GM12874 (cell line): ENCODE data around the gene CYP1A2.

Source experiments
- CTCF ChIP-seq: IDR thresholded peaks from 2 replicates; pipeline ENCODE4 v1.5.1; 2011; ENCODE audit warnings: low read depth, mild to moderate bottlenecking, control low read depth, low read length, moderate library complexity; ENCODE audit not compliant: insufficient read depth

Gene CYP1A2

DNA sequence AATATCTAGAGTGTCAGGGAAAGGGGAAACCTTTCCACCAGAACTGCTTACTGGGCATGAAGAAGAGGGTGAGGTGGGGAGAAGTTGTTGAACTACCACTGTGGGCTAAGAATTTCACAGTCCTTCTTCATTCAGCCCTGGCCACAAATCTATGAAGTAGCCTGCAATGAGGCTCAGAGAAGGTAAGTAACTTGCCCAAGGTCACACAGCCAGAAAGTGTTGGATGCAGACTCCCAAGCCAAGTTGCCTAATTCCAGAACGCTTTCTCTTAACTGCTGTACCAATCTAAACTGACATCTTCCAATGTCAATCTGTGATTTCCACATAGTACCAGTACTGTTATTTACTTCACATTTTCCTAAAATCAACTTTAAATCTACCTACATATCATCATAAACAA, 25.5 kb upstream of the CYP1A2 start:
- TF ChIP-seq CTCF: no peak

GRCh38 chr15:74723754-74724334, 24.8 kb upstream of the CYP1A2 start:
- TF ChIP-seq CTCF: no peak

DNA sequence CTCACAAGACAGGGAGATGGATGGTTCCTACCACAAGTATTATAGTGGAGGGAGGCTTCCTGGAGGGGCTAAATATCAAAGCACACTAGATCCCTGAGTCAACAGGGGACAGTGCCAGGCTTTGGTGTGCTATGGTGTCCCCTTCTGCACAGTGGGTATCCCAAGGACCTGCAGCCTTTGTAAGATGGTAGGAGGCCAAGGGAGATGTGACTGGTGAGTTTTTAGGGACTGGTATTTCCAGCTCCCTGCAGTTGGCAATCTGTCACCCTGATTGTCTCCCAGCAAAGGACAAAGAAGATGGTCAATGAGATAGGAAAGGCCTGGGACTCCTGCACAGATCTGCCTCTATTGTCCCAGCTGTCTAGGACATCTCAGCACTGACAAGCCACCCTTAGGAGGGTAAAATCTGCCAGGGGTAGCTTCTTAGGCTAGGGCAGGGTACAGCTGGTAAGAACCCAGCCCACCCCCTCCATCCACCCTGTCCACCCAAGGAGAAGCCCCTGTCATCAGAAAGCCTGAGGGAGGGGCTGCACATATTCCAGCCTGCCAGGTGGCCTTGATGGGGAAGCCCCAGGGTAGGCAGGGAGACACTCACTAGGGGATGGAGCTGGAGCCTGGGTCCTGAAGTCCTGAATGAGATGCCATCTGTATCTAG, 23.9 kb upstream of the CYP1A2 start:
- no peak for TF ChIP-seq CTCF

GRCh38 chr15:74725225-74725774, 23.3 kb upstream of the CYP1A2 start, which contains the start of gene CYP1A1:
Gene CYP1A1, minus strand, starts transcription at chr15:74725528. Its CDS starts 2,431 bp downstream, at chr15:74723097.
- no peak for TF ChIP-seq CTCF

DNA sequence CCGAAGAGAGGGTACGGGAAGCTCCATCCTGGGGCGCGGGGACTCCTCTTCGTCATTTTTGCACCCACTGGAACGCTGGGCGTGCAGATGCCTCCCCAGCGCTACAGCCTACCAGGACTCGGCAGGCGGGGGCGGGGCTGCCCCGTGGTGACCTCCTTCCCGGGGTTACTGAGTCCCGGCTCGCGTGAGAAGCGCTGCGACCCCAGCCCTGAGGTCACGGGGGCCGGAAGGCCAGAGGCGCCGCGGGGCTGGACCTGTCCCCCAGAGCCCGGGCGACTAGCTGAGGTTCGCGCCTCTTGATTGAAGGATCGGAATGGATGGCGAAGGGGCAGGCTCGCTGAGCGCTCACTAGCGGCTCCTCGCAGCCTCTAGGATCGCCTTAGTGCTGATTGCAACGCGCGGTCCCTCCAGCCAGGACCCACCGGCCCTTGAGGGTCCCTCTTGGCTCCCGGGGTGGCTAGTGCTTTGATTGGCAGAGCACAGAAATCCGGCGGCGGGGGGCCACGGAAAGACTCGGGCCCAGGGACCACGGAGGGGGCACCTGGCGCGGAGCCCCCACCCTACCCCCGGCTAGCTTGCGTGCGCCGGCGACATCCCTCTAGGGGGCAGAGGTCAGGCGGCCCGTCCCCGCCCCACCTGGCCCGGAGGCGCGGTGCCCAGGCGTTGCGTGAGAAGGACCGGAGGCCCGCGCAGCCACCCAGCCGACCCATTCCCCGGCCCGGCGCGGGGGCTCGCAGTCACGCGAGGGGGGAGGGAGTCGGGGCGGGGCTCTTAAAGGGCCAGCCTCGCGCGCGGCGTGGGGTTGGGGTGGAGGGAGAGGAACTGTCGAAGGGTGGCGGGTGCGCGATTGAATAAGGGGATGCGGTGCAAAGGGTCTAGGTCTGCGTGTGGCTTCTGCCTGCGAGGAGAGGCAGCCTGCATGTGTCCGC, 22.5 kb upstream of the CYP1A2 start:
- no peak for TF ChIP-seq CTCF

GRCh38 chr15:74726774-74727164, 21.9 kb upstream of the CYP1A2 start:
- TF ChIP-seq CTCF: no peak

DNA sequence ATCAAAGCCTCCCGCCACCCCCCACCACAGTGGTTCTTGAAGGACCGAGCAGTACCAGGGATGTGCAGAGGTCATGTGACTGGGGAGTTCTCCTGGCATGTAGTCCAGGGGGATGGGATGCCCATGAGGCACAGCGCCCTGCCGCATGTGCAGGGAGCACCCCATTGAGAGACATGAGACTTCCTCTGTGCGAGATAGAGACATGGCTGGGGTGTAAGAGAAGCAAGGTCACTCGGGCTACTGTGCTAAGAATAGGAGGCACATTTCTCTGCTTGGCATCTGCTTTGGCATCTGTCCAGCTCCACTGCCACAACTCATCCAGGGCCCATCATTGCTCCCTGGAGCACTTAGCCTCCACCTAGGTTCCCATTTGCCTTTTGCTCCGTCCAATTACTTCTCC, 20.9 kb upstream of the CYP1A2 start:
- TF ChIP-seq CTCF: no peak
